Stimulated activated naive CD8-positive, alpha-beta T cell treated with anti-CD3 and anti-CD28 coated beads, Interleukin-15, Interleukin-2, amounts not matched to agents 100 U/mL and 50 U/mL, for 24 hours (primary cell): ENCODE results near the gene SRGAP2B.
"Not testable (repeated sequence)": the region's sequence is repeated elsewhere in the genome, so short reads cannot be mapped to it uniquely, and the experiment has no call there.

ENCODE experiments used
- ATAC-seq: fragments of 150-1000 bp; cut with Tn5 transposase; one replicate; pipeline ENCODE4 v1.10.0; 2021
- DNase-seq: peaks from one replicate; pipeline ENCODE4 v3.0.0; 2021

SRGAP2B gene

GRCh38 chr1:145082483-145083255 is 12.5 kb downstream of the SRGAP2B start:
- not testable (repeated sequence) for ATAC-seq, DNase-seq

DNA sequence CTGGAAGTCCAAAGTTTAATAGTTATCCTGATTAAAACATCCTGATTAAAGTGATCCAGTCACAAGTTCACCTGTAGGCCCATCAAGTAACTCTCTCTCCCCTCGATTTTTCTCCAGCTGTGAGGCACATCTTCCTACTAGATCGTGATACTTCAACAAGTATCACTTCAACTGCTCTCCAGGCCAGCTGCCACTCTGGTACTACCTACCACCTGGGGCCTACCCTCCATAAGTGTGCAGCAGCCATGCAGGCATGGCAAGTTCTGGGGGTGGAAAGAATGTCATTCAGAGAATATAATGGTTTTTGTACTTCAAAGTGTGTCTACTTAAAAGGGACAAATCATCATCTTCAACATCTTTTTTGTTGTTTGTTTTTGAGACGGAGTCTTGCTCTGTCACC is 14.9 kb downstream of the SRGAP2B start:
- not testable (repeated sequence) for ATAC-seq, DNase-seq

- ATAC-seq, DNase-seq: not testable (repeated sequence)
Measured at GRCh38 chr1:145079737-145080136, 15.4 kb downstream of the SRGAP2B start.

DNA sequence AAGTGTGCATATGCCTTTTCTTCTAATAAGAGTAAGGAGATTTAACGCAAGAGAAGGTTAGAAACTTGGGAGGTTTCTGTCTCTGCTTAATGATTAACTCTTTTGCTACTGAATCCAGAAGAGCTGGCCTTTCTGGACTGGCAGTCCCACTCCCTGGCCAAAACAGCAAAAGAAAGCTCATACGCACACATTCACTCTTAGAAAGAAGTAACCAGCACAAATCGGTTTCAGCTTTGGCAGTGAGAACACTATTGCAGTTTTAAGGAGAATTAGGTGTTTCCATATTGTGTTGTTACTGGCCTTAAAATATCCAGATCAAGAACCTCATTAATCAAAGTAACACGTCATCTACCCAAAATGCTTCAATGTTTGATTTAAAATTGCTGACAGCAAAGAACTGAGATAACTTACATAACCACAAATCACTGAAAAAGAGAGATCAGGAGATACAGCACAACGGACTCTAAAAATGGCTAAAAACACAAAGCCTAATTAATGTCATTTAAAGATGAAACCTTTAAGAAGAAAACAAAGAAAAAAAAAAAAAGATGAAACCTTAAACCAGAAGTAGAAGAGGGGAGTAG is 16.2 kb downstream of the SRGAP2B start:
- DNase-seq, ATAC-seq: not testable (repeated sequence)

GRCh38 chr1:145077872-145078786 is 17.0 kb downstream of the SRGAP2B start:
- ATAC-seq, DNase-seq: not testable (repeated sequence)

DNA sequence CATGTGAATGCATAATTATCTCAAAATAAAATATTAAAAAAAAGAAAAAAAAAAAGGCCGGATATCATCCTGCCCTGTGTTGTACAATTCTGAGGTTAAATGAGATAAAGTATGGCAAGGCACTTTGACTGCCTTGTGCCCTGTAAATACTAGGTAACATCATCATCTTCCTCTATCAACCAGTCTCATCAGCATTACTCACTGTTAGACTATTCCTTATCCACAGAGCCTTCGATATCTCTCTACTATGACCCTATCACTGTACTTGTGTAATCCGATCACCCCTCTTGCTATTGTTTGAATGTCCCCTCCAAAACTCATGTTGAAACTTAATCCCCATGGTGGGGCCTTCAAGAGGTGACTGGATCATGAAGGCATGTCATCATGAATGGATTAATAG is 18.3 kb downstream of the SRGAP2B start:
- not testable (repeated sequence) for ATAC-seq, DNase-seq

DNA sequence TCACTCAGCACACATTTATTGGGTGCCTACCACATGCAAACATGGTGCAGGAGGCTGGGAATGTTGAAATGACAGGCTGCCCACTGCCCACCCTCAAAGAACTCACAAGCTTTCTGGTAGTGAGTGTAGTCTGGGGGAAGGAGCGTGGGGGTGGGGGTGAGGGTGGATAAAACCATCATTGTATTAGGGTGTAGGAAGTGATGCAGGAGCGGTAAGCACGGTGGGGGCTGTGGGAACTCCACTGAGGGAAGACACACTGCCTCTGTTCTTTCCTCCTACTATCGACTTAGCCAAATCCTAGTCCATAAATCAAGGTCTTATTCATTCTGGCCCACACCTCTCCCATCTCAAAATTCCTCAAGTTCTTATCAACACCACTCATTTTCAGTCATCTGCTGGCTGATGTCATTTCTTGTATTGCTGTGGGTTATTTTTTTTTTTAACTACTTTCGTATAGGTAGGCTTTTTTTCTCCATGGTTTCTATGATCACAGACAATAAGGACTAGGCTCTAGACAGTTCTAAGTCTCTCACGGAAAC is 21.0 kb downstream of the SRGAP2B start:
- ATAC-seq, DNase-seq: not testable (repeated sequence)

DNA sequence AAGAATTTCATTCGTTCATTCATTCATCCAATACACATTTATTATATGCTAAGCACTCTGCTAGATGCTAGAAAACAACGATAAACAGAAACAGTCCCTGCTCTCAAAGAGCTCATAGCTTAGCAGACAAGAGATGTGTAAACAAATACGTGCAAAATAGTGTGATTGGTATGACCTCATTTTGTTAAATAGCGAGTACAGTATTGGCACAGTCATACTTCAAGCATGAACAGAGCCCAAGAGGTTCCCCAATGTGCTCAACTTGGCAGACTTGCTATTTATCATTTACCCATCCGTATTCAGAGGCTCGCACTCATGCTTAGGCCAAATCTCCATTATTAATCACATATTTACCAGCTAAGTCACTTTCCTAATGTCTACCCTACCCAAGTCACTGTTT is 23.6 kb downstream of the SRGAP2B start:
- ATAC-seq, DNase-seq: not testable (repeated sequence)

- not testable (repeated sequence) for DNase-seq, ATAC-seq
Measured at GRCh38 chr1:145066486-145066885, 28.6 kb downstream of the SRGAP2B start.

GRCh38 chr1:145065194-145065826 is 29.8 kb downstream of the SRGAP2B start:
- not testable (repeated sequence) for DNase-seq
- peak; percentile 49 for ATAC-seq

GRCh38 chr1:145063941-145064648 is 31.0 kb downstream of the SRGAP2B start:
- ATAC-seq, result peak; percentile 28
- DNase-seq, result not testable (repeated sequence)

DNA sequence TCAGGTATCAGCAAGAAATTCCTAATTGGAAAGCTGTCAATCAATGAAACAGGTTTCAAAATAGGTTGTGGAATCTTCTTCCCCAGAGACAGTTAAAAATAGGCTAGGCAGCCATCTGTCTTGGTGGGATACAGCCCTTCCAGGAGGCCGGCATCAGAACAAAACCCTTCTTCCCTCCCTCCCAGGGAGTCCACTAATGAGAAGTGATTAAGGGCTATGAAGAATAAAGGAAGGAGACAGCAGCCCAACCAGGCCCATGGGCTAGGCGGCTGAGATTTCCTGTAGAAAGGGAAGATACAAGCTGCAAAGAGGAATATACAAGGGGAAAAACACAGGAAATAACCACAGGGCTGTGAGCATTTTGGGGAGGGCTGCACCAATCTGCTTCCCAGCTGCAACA is 31.8 kb downstream of the SRGAP2B start:
- not testable (repeated sequence) for ATAC-seq, DNase-seq

DNA sequence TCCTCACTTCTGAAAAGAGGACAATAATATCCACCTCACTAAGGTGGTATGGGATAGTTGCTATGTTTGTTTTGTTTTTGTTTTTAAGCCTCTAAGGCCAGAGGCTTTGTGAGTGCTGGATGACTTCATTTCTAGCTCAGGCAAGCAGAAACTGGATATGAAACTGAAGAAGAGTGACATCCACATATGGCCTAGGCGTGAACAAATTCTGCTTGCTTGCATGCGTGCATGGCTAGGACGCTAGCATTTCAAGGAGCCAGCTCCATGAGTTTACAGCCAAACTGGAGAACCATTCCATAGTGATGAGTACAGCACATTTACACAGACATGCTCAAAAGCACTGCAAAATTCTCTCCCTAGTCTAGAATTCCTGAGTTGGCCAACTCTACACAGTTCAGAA is 36.9 kb downstream of the SRGAP2B start:
- not testable (repeated sequence) for DNase-seq, ATAC-seq

DNA sequence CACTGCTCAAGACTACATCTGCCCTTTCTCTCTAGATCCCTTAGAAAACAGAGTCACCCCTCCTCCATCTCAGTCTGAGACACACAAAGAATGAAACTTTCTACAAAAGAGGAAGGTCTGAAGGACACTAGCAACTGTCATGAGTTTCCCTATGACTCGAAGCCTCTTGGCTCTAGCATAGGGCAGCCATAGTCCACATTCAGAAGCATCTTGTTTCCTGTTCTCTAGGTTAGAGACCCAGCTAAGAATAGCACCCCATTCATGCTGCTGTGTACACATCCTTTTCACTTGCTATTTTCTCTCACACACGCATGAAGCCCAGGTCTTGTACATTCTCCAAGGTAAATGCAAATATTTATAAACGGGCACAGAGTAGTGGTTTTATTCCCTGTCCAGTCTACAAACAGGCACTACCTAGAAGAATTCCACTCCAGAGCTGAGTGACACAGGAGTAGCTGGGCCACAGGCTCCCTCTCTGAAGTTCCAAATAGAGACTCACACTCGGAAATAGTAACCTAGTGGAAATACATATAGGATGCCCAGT is 39.8 kb downstream of the SRGAP2B start:
- not testable (repeated sequence) for DNase-seq
- peak; percentile 87 for ATAC-seq

DNA sequence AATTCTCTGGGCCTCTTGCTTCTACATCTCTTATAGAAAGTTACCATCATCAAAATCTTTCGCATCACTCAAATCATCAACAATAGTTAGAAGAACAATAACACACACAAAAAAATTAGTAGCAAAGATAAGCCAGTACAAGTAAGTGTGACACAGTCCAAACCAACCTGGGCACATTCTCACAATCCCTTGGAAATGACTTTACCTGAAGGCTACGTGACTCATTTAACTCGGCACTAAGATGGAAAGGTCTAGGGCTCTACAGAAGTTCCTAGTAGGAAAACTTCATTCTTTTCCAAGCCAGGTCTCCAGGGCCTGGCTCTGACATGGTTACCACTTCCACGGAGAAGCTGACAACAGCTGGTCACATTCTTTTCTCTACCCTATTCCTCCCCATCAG is 41.7 kb downstream of the SRGAP2B start:
- DNase-seq, ATAC-seq: not testable (repeated sequence)

- not testable (repeated sequence) for ATAC-seq, DNase-seq
Measured at GRCh38 chr1:145052019-145052776, 42.9 kb downstream of the SRGAP2B start.

DNA sequence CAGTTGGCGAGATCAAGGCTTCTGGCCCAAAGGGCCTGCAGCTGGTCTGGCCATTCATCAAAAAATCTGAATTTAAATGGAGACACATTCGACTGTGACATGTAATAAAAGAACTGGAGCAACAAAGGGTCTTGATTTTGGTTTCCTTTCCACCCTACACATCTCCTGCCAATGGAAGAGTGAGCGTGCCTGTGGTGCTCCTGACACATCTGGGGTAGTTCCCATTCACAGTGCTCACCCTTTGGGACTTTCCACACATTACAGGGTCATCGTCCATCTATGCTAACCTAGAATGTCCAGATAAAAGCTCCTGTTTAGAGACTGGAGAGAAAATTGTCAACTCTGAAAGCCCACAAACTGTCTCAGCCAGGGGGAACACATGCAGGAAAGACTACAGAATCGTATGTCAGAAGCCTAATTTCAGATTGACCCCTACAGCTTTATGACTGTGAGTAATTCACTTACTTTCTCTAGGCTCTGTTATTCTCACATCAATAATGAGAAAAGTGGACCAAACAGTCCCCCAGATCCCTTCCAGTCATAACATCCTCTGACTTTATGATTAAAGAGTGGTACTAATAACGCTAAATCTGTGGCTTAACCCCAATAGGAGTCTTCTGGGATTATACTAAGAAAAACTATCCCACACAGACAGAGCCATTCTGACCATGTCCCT is 46.8 kb downstream of the SRGAP2B start:
- not testable (repeated sequence) for DNase-seq
- peak; percentile 7 for ATAC-seq

DNA sequence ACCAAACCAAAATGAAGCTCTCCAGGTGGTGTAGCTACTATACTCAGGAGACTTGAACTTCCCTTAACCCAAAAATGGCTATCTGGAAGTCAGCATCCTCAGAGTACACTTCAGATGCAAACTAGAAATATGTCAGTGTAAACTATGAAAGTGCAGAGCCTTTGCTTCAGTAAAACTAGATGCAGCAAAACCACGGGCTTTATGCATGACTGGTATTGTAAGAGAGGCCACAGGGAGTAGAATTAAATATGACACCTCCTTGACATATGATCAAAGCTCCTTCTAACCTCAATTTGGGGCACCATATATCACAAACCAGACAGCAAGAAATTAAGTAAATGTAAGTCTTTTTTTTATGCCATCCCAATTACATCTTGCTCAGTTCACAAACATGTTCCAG is 47.6 kb downstream of the SRGAP2B start:
- ATAC-seq, result peak; percentile 86
- DNase-seq, result not testable (repeated sequence)
